ENCODE data around the gene ITGA6. TPM values are rescaled to one million over a fixed set of nuclear protein-coding genes. Genes with fewer than 3 reads are reported as not detected.

The ITGA6 gene
- total RNA-seq, 2 donors from 2014 or later: 7.0 to 8.6 TPM

DNA sequence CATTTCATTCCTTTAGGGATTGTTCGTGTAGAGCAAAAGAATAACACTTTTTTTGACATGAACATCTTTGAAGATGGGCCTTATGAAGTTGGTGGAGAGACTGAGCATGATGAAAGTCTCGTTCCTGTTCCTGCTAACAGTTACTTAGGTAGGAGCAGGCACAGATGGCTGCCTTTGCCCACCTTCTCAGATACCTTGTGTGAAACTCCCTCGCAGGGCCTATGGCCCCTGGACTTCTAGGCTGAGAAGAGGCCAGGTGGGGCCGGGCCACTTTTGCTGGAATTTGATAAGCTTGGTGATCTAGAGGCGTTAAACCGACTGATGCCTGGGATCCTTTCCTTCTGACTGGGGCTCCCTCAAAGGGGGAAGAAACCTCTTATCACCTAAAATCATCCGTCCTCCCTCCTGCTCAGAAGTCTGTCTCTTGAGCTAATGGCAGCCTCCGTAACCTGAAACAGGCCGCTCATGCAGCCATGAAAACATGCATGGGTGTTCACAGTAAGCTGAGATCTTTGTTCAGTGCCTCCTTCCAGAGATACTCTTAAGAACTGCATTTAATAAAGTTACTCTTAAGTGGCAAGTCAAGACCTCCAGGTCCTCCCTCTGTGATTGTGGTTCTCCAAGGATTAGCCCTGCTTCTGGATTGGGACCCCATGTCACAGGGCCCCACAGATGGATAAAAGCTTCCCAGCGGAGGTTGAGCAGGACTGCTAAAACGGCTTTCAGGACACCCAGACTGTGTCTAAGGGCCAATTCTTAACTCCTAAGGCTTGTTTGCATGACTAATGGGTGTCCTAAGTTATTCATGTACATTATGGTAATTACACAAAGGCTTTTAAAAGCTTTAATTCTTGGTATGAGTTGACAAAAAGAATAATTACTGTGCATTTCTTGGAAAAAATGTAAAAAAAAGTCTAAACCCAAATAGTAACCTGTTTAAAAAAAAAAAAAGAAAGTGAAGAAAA lies 43.9 kb downstream of the ITGA6 start:
- H3K27ac Mint-ChIP-seq: peak overlapping the region; percentile 89
- peaks cover 46% of the 10 kb centered on the region for H3K4me1 Mint-ChIP-seq (ENCODE audit: low read depth)
- no peak for DNase-seq
- no peaks in the 10 kb centered on the region for H3K27me3 Mint-ChIP-seq (ENCODE audit: low read depth)
- ATAC-seq (replicated peaks in 1 of 2): no peak
- H3K36me3 Mint-ChIP-seq (ENCODE audit: insufficient read depth in 2 of 2): no peaks in the 10 kb centered on the region
- peak overlapping the region; percentile 29 to 36 for H3K4me3 Mint-ChIP-seq
- H3K9me3 Mint-ChIP-seq: no peaks in the 10 kb centered on the region

DNA sequence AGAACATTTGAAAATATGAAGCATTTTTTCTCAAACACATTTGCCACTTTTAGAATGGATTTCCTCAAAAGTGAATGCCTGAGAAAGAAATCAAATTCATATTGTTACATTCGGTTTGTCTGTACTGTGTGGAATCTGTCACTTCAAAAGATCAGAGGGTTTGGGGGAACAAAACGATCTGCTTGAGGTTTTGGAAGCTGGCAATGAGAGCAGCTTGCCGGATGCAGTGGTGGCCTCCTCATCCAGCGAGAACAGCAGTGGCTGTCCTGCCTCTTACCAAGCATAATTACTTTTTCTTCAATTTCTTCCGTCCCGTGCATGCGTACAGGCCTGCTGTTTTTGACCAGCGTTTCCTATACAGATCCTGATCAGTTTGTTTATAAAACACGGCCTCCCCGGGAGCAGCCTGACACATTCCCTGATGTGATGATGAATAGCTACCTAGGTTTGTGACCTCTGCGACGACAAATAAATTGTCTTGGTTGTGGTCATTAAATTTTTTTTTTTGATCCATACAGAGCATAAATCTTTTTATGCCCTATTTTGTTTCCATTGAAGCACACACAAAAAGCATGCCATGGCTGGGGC lies 45.2 kb downstream of the ITGA6 start:
- Mint-ChIP-seq H3K36me3 (ENCODE audit: insufficient read depth in 2 of 2) (no peaks in the 10 kb centered on the region), H3K27me3 (ENCODE audit: low read depth) (no peaks in the 10 kb centered on the region), H3K9me3 (no peaks in the 10 kb centered on the region), H3K4me1 (ENCODE audit: low read depth) (peaks cover 35% of the 10 kb centered on the region), H3K27ac (peak overlapping the region; percentile 28), H3K4me3 (peak overlapping the region; percentile 49 to 71)
- ATAC-seq (replicated peaks in 1 of 2) (peak; percentile 75 to 79), DNase-seq (peak in 1 of 2 donors; percentile 14)

DNA sequence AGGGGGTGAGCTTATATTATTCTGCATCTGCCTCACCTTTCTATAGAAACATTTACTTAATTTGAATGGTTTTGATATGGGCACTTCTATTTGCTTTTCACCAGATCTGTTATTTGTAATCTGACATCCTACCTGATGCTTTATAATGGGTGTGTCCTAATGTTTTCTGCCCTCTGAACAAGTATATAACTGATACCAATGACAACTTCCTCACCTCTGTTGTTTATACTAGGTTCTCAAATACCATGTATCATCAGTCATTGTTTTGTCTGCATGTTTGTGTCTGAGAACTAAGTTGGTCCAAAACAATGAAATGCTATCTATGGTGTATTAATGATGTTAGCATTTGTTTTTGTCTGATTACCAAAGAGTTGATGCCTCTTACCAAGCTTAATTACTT lies 45.8 kb downstream of the ITGA6 start:
- no peak overlapping the region for H3K27ac Mint-ChIP-seq
- no peak for DNase-seq
- peaks cover 34% of the 10 kb centered on the region for H3K4me1 Mint-ChIP-seq (ENCODE audit: low read depth)
- H3K27me3 Mint-ChIP-seq (ENCODE audit: low read depth): no peaks in the 10 kb centered on the region
- no peaks in the 10 kb centered on the region for H3K36me3 Mint-ChIP-seq (ENCODE audit: insufficient read depth in 2 of 2)
- no peaks in the 10 kb centered on the region for H3K9me3 Mint-ChIP-seq
- no peak for ATAC-seq (replicated peaks in 1 of 2)
- peak overlapping the region in 1 of 2 donors; percentile 71 for H3K4me3 Mint-ChIP-seq

DNA sequence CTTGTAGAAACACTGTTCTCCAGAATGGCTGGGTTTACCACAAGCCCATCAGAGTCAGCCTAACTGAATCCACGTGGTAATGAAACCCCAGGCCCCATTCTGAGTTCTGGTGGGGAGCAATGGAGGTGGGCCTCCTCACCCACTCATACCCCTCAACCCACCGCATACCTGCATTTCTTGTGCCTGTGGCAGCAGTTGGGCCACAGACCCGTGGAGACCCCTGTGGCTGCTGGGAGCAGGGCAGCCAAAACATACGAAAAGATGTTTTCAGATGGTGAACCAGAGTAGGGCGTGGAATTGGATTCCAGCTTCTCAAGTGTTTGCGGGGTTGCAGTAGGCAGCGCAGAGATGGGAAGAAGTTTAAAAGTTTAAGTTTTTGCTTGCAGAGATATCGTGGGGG lies 51.0 kb downstream of the ITGA6 start:
- ATAC-seq (replicated peaks in 1 of 2): no peak
- H3K27me3 Mint-ChIP-seq (ENCODE audit: low read depth): no peaks in the 10 kb centered on the region
- H3K4me1 Mint-ChIP-seq (ENCODE audit: low read depth): peaks cover 47% of the 10 kb centered on the region
- no peak overlapping the region for H3K27ac Mint-ChIP-seq
- H3K9me3 Mint-ChIP-seq: no peaks in the 10 kb centered on the region
- DNase-seq: no peak
- H3K36me3 Mint-ChIP-seq (ENCODE audit: insufficient read depth in 2 of 2): no peaks in the 10 kb centered on the region
- H3K4me3 Mint-ChIP-seq: no peak overlapping the region

DNA sequence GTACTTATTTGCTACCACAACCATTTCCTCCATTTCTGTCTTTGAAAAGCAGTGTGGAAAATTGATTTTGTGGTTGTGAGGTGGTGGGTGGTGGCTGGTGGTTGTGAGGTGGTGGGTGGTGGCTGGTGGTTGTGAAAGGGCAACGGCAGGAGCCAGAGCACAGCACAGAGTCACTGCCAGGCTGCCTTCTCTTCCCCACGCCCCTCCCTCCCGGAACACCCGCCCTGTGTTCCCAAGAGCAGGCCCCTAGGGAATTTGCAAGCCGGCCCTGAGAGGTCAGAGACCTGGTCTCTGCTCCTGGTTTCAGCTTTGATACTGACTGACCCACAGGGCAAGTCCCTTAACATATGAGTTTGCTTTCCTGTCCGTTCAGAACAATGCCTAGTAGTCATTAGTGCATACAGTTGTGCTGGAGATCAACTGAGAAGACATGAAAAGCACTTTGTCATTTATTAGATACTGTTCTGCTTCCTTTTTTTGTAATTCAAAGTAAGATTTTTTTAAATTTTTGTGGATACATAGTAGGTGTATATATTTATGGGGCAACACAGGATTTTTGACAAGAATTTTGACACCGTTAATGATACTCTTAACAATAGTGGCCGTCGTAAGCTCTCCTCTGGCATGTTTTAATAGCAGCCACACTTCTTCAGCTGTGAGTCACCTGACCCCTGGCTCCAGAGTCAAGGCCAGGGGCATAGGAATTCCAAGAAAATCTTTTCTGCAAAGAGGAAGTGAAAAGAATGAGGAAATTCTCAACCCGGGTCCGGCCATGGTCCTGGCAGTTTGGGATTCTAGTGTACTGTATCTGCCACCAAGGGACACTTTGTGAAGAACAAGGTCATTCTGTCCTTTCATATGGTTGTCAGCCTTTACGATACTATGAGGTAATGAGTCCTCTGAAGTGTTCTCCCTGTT lies 53.2 kb downstream of the ITGA6 start:
- no peaks in the 10 kb centered on the region for H3K27me3 Mint-ChIP-seq (ENCODE audit: low read depth)
- H3K27ac Mint-ChIP-seq: peak overlapping the region; percentile 15
- ATAC-seq (replicated peaks in 1 of 2) (peak; percentile 49 to 60), DNase-seq (peak; percentile 17 to 22)
- H3K36me3 Mint-ChIP-seq (ENCODE audit: insufficient read depth in 2 of 2): peaks cover 1 to 2% of the 10 kb centered on the region in 2 donors
- H3K4me3 Mint-ChIP-seq: peak overlapping the region in 1 of 2 donors; percentile 34
- H3K9me3 Mint-ChIP-seq: no peaks in the 10 kb centered on the region
- H3K4me1 Mint-ChIP-seq (ENCODE audit: low read depth): peaks cover 53% of the 10 kb centered on the region

DNA sequence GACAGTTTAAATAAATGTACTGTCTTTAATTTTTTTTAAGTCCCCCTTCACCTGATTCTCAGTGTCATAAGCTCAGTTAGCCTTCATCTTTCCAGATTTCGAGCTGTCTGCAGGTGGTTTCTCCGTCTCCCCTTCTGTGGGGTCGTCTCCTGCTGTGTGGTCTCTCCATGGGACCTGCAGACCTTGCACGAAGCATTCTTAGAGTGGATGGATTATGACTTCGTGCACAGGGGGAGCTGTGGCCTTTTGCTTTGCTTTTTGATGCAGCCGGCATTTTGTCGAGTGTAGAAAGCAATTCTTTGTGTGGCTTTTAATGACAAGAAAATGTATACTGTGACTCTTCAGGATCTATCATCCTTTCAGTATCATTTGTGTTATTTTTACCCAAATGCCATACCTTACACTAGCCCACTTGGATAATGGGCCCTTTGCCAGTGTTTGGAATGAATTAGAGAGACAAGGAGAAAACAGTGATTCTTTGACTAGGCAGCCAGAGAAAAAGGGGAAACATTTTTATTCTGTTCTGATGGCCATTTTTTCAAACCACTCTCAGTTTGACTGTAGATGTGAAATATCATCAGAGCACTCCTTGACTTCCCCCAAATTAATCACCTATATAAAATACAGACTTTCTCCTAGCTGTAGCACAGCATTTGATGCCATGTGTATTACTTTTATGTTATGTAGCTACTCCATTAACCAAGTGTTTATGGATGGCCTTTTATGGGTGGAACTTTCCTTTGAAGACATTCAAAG lies 54.3 kb downstream of the ITGA6 start:
- ATAC-seq (replicated peaks in 1 of 2): peak; percentile 24 to 56

DNA sequence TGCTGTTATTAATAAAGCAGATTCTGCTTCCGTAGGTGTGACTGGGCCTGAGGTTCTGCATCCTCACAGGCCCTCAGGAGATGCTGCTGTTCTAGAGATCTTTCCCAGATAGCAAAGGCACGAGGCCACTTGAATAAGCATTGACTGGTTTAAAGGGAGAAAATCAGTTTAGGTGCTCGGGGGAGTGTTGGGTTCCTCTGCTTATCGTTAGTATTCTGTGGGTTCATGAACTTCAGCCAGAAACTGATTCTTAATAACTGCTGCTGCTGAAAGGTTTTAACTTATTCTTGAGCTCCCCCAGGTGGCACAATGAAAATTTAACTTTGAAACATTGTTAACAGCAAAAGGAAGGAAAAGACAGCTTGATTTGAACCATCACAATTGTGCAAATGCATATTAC lies 56.9 kb downstream of the ITGA6 start:
- no peak for ATAC-seq (replicated peaks in 1 of 2)
- peaks cover 1 to 2% of the 10 kb centered on the region in 2 donors for H3K36me3 Mint-ChIP-seq (ENCODE audit: insufficient read depth in 2 of 2)
- H3K4me1 Mint-ChIP-seq (ENCODE audit: low read depth): peaks cover 53% of the 10 kb centered on the region
- DNase-seq: no peak
- H3K9me3 Mint-ChIP-seq: no peaks in the 10 kb centered on the region
- H3K27me3 Mint-ChIP-seq (ENCODE audit: low read depth): no peaks in the 10 kb centered on the region
- H3K4me3 Mint-ChIP-seq: no peak overlapping the region
- H3K27ac Mint-ChIP-seq: peak overlapping the region; percentile 70

More for the DNA sequence above, 54.3 kb downstream of the ITGA6 start:
- peak overlapping the region; percentile 35 for H3K27ac Mint-ChIP-seq
- DNase-seq: no peak
- H3K4me3 Mint-ChIP-seq: peak overlapping the region; percentile 29 to 56
- H3K4me1 Mint-ChIP-seq (ENCODE audit: low read depth): peaks cover 53% of the 10 kb centered on the region
- H3K27me3 Mint-ChIP-seq (ENCODE audit: low read depth): no peaks in the 10 kb centered on the region
- H3K36me3 Mint-ChIP-seq (ENCODE audit: insufficient read depth in 2 of 2): peaks cover 1 to 2% of the 10 kb centered on the region in 2 donors
- H3K9me3 Mint-ChIP-seq: no peaks in the 10 kb centered on the region

DNA sequence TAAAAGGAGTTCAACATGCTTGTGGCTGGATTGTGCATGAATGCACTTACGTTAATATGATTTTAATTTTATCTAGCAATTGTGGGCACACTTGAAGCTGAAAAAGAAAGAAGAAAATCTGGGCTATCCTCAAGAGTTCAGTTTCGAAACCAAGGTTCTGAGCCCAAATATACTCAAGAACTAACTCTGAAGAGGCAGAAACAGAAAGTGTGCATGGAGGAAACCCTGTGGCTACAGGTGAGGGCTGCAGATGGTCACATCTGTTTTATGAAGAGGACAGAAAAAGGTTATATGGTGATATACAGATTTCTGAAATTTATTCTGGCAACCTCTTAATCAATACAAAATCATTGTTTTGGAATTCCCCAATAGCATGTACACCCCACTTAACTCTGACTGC lies 57.3 kb downstream of the ITGA6 start:
- Mint-ChIP-seq H3K4me1 (ENCODE audit: low read depth) (peaks cover 50% of the 10 kb centered on the region), H3K9me3 (no peaks in the 10 kb centered on the region), H3K4me3 (no peak overlapping the region), H3K27ac (peak overlapping the region; percentile 70), H3K27me3 (ENCODE audit: low read depth) (no peaks in the 10 kb centered on the region), H3K36me3 (ENCODE audit: insufficient read depth in 2 of 2) (peaks cover 1 to 2% of the 10 kb centered on the region in 2 donors)
- DNase-seq: no peak
- ATAC-seq (replicated peaks in 1 of 2): no peak

DNA sequence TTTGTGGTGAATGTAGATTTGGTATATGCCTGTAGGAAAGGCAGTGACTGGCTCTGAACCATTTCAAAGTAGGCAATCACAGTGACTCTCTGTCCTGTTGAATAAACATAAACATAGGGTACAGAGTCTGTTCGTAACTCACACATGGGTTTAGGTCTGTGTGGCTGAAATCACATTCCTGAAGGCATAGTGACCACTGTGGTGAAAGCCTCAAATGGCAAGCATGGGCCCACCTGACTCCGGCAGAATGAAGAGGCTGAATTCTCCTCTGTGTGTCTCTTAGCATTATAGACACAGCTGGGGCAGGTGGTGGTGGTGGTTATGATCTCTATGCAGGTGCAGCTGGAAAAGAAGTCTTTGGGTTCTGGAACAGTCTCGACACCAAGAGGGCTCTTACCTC lies 61.2 kb downstream of the ITGA6 start:
- Mint-ChIP-seq H3K9me3 (no peaks in the 10 kb centered on the region), H3K4me1 (ENCODE audit: low read depth) (peaks cover 19% of the 10 kb centered on the region), H3K36me3 (ENCODE audit: insufficient read depth in 2 of 2) (peaks cover 1 to 4% of the 10 kb centered on the region in 2 donors), H3K27ac (no peak overlapping the region), H3K27me3 (ENCODE audit: low read depth) (no peaks in the 10 kb centered on the region), H3K4me3 (no peak overlapping the region)
- ATAC-seq (replicated peaks in 1 of 2): no peak
- DNase-seq: no peak

DNA sequence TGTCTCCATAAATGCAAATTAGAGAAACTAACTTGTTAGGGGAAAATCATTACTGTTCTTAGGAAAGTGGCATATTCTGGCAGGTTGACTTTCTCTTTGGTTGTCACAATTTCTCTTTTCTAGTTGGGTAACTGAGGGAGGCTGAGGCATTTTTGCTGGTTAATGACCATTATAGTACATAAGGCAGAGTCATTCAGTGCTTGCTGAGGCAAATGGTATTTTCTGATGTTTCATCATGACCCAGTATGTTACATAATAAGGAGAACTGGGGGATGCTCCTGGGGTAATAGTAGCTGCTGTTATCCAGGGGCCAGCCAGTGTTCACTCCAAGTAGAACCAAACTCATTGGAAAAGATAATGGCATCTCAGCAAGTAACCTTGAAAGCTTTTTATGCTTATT lies 62.3 kb downstream of the ITGA6 start:
- no peaks in the 10 kb centered on the region for H3K27me3 Mint-ChIP-seq (ENCODE audit: low read depth)
- no peak overlapping the region for H3K4me3 Mint-ChIP-seq
- H3K36me3 Mint-ChIP-seq (ENCODE audit: insufficient read depth in 2 of 2): peaks cover 0 to 9% of the 10 kb centered on the region in 2 donors
- H3K27ac Mint-ChIP-seq: no peak overlapping the region
- no peak for DNase-seq
- H3K9me3 Mint-ChIP-seq: no peaks in the 10 kb centered on the region
- H3K4me1 Mint-ChIP-seq (ENCODE audit: low read depth): peaks cover 20% of the 10 kb centered on the region
- peak in 1 of 2 donors; percentile 64 for ATAC-seq (replicated peaks in 1 of 2)

DNA sequence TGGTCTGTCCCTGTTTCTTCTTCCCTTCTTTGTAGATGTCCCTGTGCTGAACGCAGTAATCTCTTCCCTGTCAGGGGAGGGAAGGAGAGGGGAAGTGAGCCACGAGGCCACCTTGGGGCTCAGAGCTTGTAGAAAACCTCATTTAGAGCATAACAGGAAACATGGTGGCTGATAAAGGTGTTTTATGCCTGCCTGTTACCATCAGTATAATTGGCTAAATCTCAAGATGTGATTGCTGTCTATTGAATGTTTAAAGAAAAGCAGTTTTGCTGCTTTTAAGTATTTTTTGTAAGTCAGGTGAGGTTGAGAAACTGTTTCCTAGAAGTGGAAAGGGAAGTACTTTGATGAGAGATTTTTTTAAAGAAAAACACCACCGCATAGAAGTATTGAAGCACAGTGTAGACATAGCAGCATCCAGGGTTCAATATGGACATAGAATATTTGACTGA lies 68.8 kb downstream of the ITGA6 start:
- H3K4me3 Mint-ChIP-seq: peak overlapping the region; percentile 63 to 78
- DNase-seq: peak in 1 of 2 donors; percentile 25
- H3K36me3 Mint-ChIP-seq (ENCODE audit: insufficient read depth in 2 of 2): peaks cover 0 to 7% of the 10 kb centered on the region in 2 donors
- H3K27me3 Mint-ChIP-seq (ENCODE audit: low read depth): no peaks in the 10 kb centered on the region
- H3K4me1 Mint-ChIP-seq (ENCODE audit: low read depth): peaks cover 41% of the 10 kb centered on the region
- no peaks in the 10 kb centered on the region for H3K9me3 Mint-ChIP-seq
- peak; percentile 53 to 66 for ATAC-seq (replicated peaks in 1 of 2)
- H3K27ac Mint-ChIP-seq: peak overlapping the region; percentile 98

DNA sequence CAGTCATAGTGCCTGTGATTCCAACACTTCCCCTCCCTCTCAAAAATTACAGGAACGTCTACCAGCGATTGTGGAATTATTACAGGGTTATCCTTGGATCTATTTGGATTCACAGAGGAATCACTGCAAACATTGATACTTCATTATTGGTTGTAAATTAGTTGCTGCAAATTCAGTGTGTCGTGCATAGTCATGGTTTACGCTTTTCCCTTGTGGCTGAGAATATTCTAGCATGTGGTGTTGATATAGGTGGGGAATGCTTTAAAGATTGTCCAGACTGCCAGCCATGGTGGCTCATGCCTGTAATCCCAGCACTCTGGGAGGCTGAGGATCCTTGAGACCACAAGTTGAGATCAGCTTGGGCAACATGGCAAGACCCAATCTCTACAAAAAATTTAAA lies 79.8 kb downstream of the ITGA6 start:
- no peak for ATAC-seq (replicated peaks in 1 of 2)

More for the DNA sequence above, 79.8 kb downstream of the ITGA6 start:
- H3K4me1 Mint-ChIP-seq (ENCODE audit: low read depth): peaks cover 17% of the 10 kb centered on the region
- peaks cover 0 to 5% of the 10 kb centered on the region in 2 donors for H3K9me3 Mint-ChIP-seq
- no peak overlapping the region for H3K27ac Mint-ChIP-seq
- no peak overlapping the region for H3K4me3 Mint-ChIP-seq
- H3K27me3 Mint-ChIP-seq (ENCODE audit: low read depth): no peaks in the 10 kb centered on the region
- no peak for DNase-seq
- H3K36me3 Mint-ChIP-seq (ENCODE audit: insufficient read depth in 2 of 2): peaks cover 0 to 5% of the 10 kb centered on the region in 2 donors

Measured in activated T-cell treated with anti-CD3 and anti-CD28 coated beads, Interleukin-2, amount 50 U/mL, for 72 hours (primary cell).